ENCODE data around the gene MAP2K5. TPM values are rescaled to one million over a fixed set of nuclear protein-coding genes. Genes with fewer than 3 reads are reported as not detected.

The MAP2K5 gene
- total and polyA plus RNA-seq, 9 of the 15 experiments (the other 6 are each of a cell fraction or from before 2014, with no cell fraction given): 0.41 to 16.5 (median 7.5) TPM

GRCh38 chr15:67833710-67834511, 291.4 kb downstream of the MAP2K5 start (continued):
- TF ChIP-seq HNRNPLL (IDR thresholded peaks at IDR 0.05; ENCODE audit: low read depth, low read length, poor library complexity, severe bottlenecking) (no peak), KLF10 (CRISPR knock-in tag; IDR thresholded peaks at IDR 0.05) (no peak), ZBTB34 (CRISPR knock-in tag; IDR thresholded peaks at IDR 0.05) (no peak), ARID1B (IDR thresholded peaks at IDR 0.05) (no peak), CXXC5 (CRISPR knock-in tag; IDR thresholded peaks at IDR 0.05) (peak; percentile 24; the same call in 1 of the 2 replicates), SMARCA5 (IDR thresholded peaks at IDR 0.05) (no peak), HES1 (IDR thresholded peaks at IDR 0.05; ENCODE audit: low read depth) (no peak), HNRNPH1 (optimal IDR thresholded peaks at IDR 0.05; ENCODE audit: low read depth, low read length) (no peak), FOXK1 (CRISPR knock-in tag; IDR thresholded peaks at IDR 0.05; ENCODE audit: borderline replicate concordance) (no peak), VEZF1 (CRISPR knock-in tag; IDR thresholded peaks at IDR 0.05) (no peak), ZBTB33 (CRISPR knock-in tag; IDR thresholded peaks at IDR 0.05) (peak; percentile 37; the same call in 1 of the 2 replicates), TOE1 (IDR thresholded peaks at IDR 0.05; ENCODE audit: borderline replicate concordance) (no peak; the same call in 1 of the 2 replicates), TOE1 (CRISPR knock-in tag; IDR thresholded peaks at IDR 0.05; ENCODE audit: borderline replicate concordance, low read depth) (no peak), MCM7 (IDR thresholded peaks at IDR 0.05) (no peak), LCOR (CRISPR knock-in tag; IDR thresholded peaks at IDR 0.05) (0 out of 2 replicates have a peak, but pooled peaks have one; percentile 19), ZNF23 (CRISPR knock-in tag; IDR thresholded peaks at IDR 0.05) (no peak), ZNF143 (CRISPR knock-in tag; IDR thresholded peaks at IDR 0.05) (no peak), ZNF780A (CRISPR knock-in tag; IDR thresholded peaks at IDR 0.05) (no peak), HSF4 (CRISPR knock-in tag; IDR thresholded peaks at IDR 0.05; ENCODE audit: borderline replicate concordance) (no peak), RB1 (IDR thresholded peaks at IDR 0.05; ENCODE audit: low read depth) (peak; percentile 78), TAF7 (tag; IDR thresholded peaks at IDR 0.05) (no peak)
